ENCODE results near the gene THOC2.
"Not testable (repeated sequence)": the region's sequence is repeated elsewhere in the genome, so short reads cannot be mapped to it uniquely, and the experiment has no call there.

Gene THOC2

GRCh38 chrX:123665197-123665596 is 67.7 kb downstream of the THOC2 start:
- no peak for DNase-seq

- not testable (repeated sequence) for DNase-seq
Measured at GRCh38 chrX:123664467-123665167, 68.2 kb downstream of the THOC2 start.

GRCh38 chrX:123663720-123664119 is 69.1 kb downstream of the THOC2 start:
- DNase-seq: not testable (repeated sequence)

- DNase-seq: not testable (repeated sequence)
Measured at GRCh38 chrX:123656507-123656906, 76.3 kb downstream of the THOC2 start.

- not testable (repeated sequence) for DNase-seq
Measured at GRCh38 chrX:123648811-123649181, 84.1 kb downstream of the THOC2 start.

GRCh38 chrX:123648028-123648810 is 84.6 kb downstream of the THOC2 start:
- no peak for DNase-seq

- DNase-seq: no peak
Measured at GRCh38 chrX:123647244-123647643, 85.6 kb downstream of the THOC2 start.

- no peak for DNase-seq
Measured at GRCh38 chrX:123629502-123629901, 103.3 kb downstream of the THOC2 start.

- DNase-seq: no peak
Measured at GRCh38 chrX:123626962-123627361, 105.9 kb downstream of the THOC2 start.

GRCh38 chrX:123625952-123626351 is 106.9 kb downstream of the THOC2 start:
- DNase-seq: no peak

- DNase-seq: no peak
Measured at GRCh38 chrX:123625477-123625876, 107.4 kb downstream of the THOC2 start.

- no peak for DNase-seq
Measured at GRCh38 chrX:123617007-123617406, 115.8 kb downstream of the THOC2 start.

- DNase-seq: no peak
Measured at GRCh38 chrX:123610915-123611314, 121.9 kb downstream of the THOC2 start.

- DNase-seq: no peak
Measured at GRCh38 chrX:123607806-123608205, 125.0 kb downstream of the THOC2 start.

- DNase-seq: no peak
Measured at GRCh38 chrX:123607270-123607669, 125.6 kb downstream of the THOC2 start.

- DNase-seq: no peak
Measured at GRCh38 chrX:123603491-123603890, 129.4 kb downstream of the THOC2 start.

- no peak for DNase-seq
Measured at GRCh38 chrX:123601437-123601836, 131.4 kb downstream of the THOC2 start.

- DNase-seq: no peak
Measured at GRCh38 chrX:123600181-123600580, 132.7 kb downstream of the THOC2 start.

- DNase-seq: no peak
Measured at GRCh38 chrX:123590842-123591486, 141.9 kb downstream of the THOC2 start.

GRCh38 chrX:123588723-123589122 is 144.1 kb downstream of the THOC2 start:
- DNase-seq: no peak

- no peak for DNase-seq
Measured at GRCh38 chrX:123581586-123581985, 151.3 kb downstream of the THOC2 start.

- no peak for DNase-seq
Measured at GRCh38 chrX:123580792-123581191, 152.1 kb downstream of the THOC2 start.

GRCh38 chrX:123574027-123574426 is 158.8 kb downstream of the THOC2 start:
- DNase-seq: not testable (repeated sequence)

All from NCI-H2107 (cell line).